Activated CD8-positive, alpha-beta T cell treated with anti-CD3 and anti-CD28 coated beads for 36 hours (primary cell): ENCODE data around the gene ZNF610. TPM values are rescaled to one million over a fixed set of nuclear protein-coding genes. Genes with fewer than 3 reads are reported as not detected.
"Not testable (repeated sequence)": the region's sequence is repeated elsewhere in the genome, so short reads cannot be mapped to it uniquely, and the experiment has no call there.

Experiments used
- ATAC-seq: fragments of 200-7000 bp; cut with Tn5 transposase; one replicate; pipeline ENCODE4 v1.10.0; 2021; ENCODE audit warnings: mild to moderate bottlenecking, moderate library complexity
- CTCF ChIA-PET: fragments of 350-600 bp; sonication (Branson Sonifier 250); formaldehyde crosslinking; loops from one replicate; lab custom pipeline; 2021; ENCODE audit warnings: antibody characterized with exemption; lab: Charles Lee
- POLR2A ChIA-PET: fragments of 350-600 bp; sonication (Branson Sonifier 250); formaldehyde crosslinking; loops from one replicate; lab custom pipeline; 2021; ENCODE audit warnings: antibody characterized with exemption; lab: Charles Lee
- DNase-seq: peaks from one replicate; pipeline ENCODE4 v3.0.0-alpha.2; 2020
- H3K27ac Mint-ChIP-seq: one replicate; pipeline ENCODE4 v1.8.0; 2021; ENCODE audit warnings: mild to moderate bottlenecking, mixed read lengths
- H3K27me3 Mint-ChIP-seq: one replicate; pipeline ENCODE4 v1.8.0; 2021; ENCODE audit warnings: mixed read lengths
- H3K36me3 Mint-ChIP-seq: one replicate; pipeline ENCODE4 v1.8.0; 2021; ENCODE audit warnings: low read depth, mixed read lengths
- H3K4me1 Mint-ChIP-seq: one replicate; pipeline ENCODE4 v1.8.0; 2021; ENCODE audit warnings: low read depth, mixed read lengths
- H3K4me3 Mint-ChIP-seq: one replicate; pipeline ENCODE4 v1.8.0; 2021; ENCODE audit warnings: mild to moderate bottlenecking, moderate library complexity, mixed read lengths
- H3K9me3 Mint-ChIP-seq: one replicate; pipeline ENCODE4 v1.8.0; 2021; ENCODE audit warnings: mixed read lengths
- intact Hi-C: fragments of 100-400 bp; cut with micrococcal nuclease; formaldehyde crosslinking; loops from one replicate; pipeline ENCODE4 v1.10.0; 2022
- total RNA-seq, 2 experiments: library from RNA; stranded (reverse); gene quantifications; one replicate each; pipeline ENCODE4 v1.2.3, GENCODE V29; 2021
- TF ChIP-seq, protein P1 (sequence below): fragments of 200-600 bp; IDR thresholded peaks from one replicate; pipeline ENCODE4 v1.8.0; 2022; ENCODE audit warnings: antibody characterized with exemption, mild to moderate bottlenecking

The ZNF610 gene
- total RNA-seq, 2 experiments from 2014 or later: 1.4 to 3.2 TPM

DNA sequence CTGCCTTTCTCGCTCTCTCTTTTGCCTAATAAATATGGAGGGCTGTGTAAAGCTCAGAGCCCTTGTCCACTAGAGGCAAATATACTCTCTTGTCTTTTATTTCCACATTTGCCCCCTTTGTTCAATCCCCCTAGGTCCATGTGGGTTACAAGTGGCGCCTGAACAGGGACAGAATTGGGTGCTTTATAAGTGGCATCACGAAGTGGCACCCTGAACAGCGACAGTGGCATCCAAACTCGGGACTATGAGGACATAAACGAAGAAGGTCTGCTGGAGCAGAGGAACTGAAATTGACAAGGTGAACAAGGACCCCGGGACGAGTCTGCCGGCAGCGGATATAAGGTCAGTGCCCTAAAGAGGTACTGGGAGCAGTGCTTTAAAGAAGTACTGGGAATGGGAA is 4.3 kb upstream of the ZNF610 start:
- peaks cover 29% of the 10 kb centered on the region for H3K36me3 Mint-ChIP-seq
- H3K27ac Mint-ChIP-seq: no peak overlapping the region
- H3K27me3 Mint-ChIP-seq: no peaks in the 10 kb centered on the region
- ATAC-seq: no peak
- CTCF ChIA-PET: no interaction called here
- DNase-seq: no peak
- intact Hi-C loops: no loop called here
- H3K4me1 Mint-ChIP-seq: peaks cover 4% of the 10 kb centered on the region
- H3K4me3 Mint-ChIP-seq: no peak overlapping the region
- TF ChIP-seq, protein P1, sequence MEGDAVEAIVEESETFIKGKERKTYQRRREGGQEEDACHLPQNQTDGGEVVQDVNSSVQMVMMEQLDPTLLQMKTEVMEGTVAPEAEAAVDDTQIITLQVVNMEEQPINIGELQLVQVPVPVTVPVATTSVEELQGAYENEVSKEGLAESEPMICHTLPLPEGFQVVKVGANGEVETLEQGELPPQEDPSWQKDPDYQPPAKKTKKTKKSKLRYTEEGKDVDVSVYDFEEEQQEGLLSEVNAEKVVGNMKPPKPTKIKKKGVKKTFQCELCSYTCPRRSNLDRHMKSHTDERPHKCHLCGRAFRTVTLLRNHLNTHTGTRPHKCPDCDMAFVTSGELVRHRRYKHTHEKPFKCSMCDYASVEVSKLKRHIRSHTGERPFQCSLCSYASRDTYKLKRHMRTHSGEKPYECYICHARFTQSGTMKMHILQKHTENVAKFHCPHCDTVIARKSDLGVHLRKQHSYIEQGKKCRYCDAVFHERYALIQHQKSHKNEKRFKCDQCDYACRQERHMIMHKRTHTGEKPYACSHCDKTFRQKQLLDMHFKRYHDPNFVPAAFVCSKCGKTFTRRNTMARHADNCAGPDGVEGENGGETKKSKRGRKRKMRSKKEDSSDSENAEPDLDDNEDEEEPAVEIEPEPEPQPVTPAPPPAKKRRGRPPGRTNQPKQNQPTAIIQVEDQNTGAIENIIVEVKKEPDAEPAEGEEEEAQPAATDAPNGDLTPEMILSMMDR: no peak
- POLR2A ChIA-PET: no interaction called here
- H3K9me3 Mint-ChIP-seq: peaks cover 51% of the 10 kb centered on the region

DNA sequence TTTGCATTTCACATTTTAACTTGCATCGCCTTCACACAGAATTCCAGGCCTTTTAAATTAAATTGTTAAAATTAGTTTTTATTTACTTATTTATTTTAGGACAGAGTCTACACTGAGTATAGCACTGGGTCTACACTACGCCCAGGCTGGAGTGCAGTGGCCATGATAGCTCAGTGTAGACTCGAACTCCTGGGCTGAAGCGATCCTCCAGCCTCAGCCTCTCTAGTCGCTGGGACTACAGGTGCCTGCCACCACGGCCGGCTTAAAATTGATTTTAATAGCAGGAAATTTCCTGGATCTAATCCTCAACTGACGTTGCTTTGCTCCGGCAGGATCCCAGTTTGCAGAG is 301 bp upstream of the ZNF610 start:
- peaks cover 45% of the 10 kb centered on the region for H3K36me3 Mint-ChIP-seq
- peak overlapping the region; percentile 99 for H3K27ac Mint-ChIP-seq
- ChIA-PET CTCF (no interaction called here), POLR2A (no interaction called here)
- intact Hi-C loops: no loop called here
- DNase-seq (no peak), ATAC-seq (peak; percentile 45)
- peaks cover 12% of the 10 kb centered on the region for H3K4me1 Mint-ChIP-seq
- H3K9me3 Mint-ChIP-seq: peaks cover 38% of the 10 kb centered on the region
- TF ChIP-seq, protein P1: no peak
- H3K4me3 Mint-ChIP-seq: peak overlapping the region; percentile 91
- no peaks in the 10 kb centered on the region for H3K27me3 Mint-ChIP-seq

DNA sequence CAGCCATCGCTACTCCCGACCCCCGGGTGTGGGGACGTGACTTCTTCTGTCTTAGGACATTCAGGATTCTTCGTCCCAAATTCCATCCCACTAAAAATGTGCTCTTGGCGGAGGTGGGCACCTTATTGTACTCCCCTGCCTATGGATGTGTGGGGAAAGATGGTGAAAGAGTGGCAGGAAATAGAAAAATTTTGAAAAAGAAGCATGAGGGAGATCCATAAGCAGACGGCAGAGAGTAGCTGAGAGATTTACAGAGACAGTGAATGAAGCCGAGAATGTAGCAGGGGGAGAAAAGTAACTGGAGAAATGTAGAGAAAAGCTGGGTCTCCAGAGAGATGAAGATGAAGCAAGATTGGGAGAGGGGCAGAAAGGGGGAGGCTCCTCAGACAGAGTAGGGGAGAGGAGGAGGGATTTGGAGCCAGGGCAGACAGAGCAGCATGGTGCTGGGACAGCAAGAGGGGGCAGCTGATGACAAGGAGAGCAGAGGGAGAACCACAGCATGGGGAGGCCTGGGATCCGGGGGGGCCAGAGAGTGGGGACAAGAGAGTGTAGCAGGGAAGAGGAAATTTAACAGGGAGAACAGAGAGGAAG is 843 bp downstream of the ZNF610 start:
- CTCF ChIA-PET: no interaction called here
- TF ChIP-seq, protein P1: no peak
- H3K9me3 Mint-ChIP-seq: peaks cover 32% of the 10 kb centered on the region
- DNase-seq (peak; percentile 12), ATAC-seq (no peak)
- POLR2A ChIA-PET: interaction anchor here (1.3 to 1.4 kb wide), 2 partner anchors 10 to 41 kb away, joined by 3 to 4 read pairs; partner anchors contain the start of gene ZNF480
- intact Hi-C loops: no loop called here
- peak overlapping the region; percentile 99 for H3K27ac Mint-ChIP-seq
- H3K36me3 Mint-ChIP-seq: peaks cover 38% of the 10 kb centered on the region
- peak overlapping the region; percentile 91 for H3K4me3 Mint-ChIP-seq
- H3K4me1 Mint-ChIP-seq: peaks cover 12% of the 10 kb centered on the region
- H3K27me3 Mint-ChIP-seq: no peaks in the 10 kb centered on the region

DNA sequence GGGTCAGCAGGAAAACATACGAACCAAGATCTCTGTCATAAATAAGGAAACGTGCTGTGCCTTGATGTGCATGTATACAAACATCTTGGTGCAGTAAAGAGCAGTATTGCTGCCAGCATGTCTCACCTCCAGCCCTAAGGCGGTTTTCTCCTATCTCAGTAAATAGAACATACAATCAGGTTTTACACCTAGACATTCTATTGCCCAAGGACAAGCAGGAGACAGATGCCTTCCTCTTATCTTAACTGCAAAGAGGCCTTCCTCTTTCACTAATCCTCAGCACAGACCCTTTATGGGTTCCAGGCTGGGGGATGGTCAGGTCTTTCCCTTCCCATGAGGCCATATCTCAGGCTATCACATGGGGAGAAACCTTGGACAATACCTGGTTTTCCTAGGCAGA is 3.0 kb downstream of the ZNF610 start:
- peaks cover 17% of the 10 kb centered on the region for H3K9me3 Mint-ChIP-seq
- H3K27me3 Mint-ChIP-seq, CTCF ChIA-PET, H3K4me3 Mint-ChIP-seq, POLR2A ChIA-PET, DNase-seq, ATAC-seq, H3K27ac Mint-ChIP-seq, intact Hi-C loops: not testable (repeated sequence)
- H3K36me3 Mint-ChIP-seq: peaks cover 26% of the 10 kb centered on the region
- H3K4me1 Mint-ChIP-seq: peaks cover 12% of the 10 kb centered on the region

DNA sequence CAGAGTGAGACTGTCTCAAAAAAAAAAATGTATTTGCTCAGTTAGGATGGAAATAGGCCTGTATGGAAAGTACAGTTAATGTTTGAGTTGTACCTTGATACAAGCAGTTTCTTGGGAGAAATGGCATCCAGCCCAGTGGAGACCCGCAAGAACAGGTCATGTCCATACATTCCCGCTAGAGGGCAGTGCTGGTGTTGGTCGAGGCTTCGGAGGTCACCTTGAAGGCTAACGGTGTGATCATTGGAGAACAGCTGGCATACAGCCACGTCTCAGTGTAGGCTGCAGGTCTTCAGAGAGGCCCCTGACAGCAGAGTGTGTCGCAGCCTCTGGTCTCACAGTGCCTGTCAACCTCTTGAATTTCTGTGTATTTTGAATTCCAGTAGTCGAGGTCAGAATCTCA is 7.5 kb downstream of the ZNF610 start:
- TF ChIP-seq, protein P1: peak; percentile 73
- Mint-ChIP-seq H3K27ac (no peak overlapping the region), H3K27me3 (no peaks in the 10 kb centered on the region), H3K36me3 (peaks cover 5% of the 10 kb centered on the region), H3K9me3 (peaks cover 5% of the 10 kb centered on the region), H3K4me1 (no peaks in the 10 kb centered on the region), H3K4me3 (no peak overlapping the region)
- ChIA-PET CTCF (interaction anchor here (0.8 to 1.3 kb wide), 4 partner anchors 238 to 404 kb away, joined by 3 read pairs; no protein-coding TSS in a partner anchor), POLR2A (no interaction called here)
- ATAC-seq (peak; percentile 84), DNase-seq (peak; percentile 77)
- intact Hi-C loops: loop anchor here (5.0 kb wide), 1 partner anchor 404 kb away; no protein-coding TSS in a partner anchor
